Spleen (tissue), 11 donors: ENCODE data around the gene TARBP1. TPM values are rescaled to one million over a fixed set of nuclear protein-coding genes. Genes with fewer than 3 reads are reported as not detected.
"Not testable (repeated sequence)": the region's sequence is repeated elsewhere in the genome, so short reads cannot be mapped to it uniquely, and the experiment has no call there.

Experiments
- DNase-seq: peaks from one replicate; pipeline ENCODE4 v3.0.0-alpha.2; 2020
- H3K27ac ChIP-seq, 8 donors: fragments of 200-600 bp; sonication (generic) in 7 of 8; 1 replicate in 4 of 8; 2 replicates in 4 of 8; pipeline versions ENCODE4 v1.5.0 to v1.8.0; 2016 to 2021; ENCODE audit warnings: inconsistent platforms in 4 of 8, mild to moderate bottlenecking in 4 of 8, moderate library complexity in 1 of 8
- H3K27me3 ChIP-seq, 7 donors: fragments of 200-600 bp; sonication (generic) in 6 of 7; replicated peaks in 1 of 7; 1 replicate in 4 of 7; 2 replicates in 3 of 7; pipeline versions ENCODE4 v1.5.0 to v1.8.0; 2016 to 2021; ENCODE audit warnings: inconsistent platforms in 3 of 7, mild to moderate bottlenecking in 1 of 7
- H3K36me3 ChIP-seq, 6 donors: fragments of 200-600 bp; sonication (generic) in 5 of 6; 1 replicate in 4 of 6; 2 replicates in 2 of 6; pipeline versions ENCODE4 v1.5.0 to v1.8.0; 2016 to 2021; ENCODE audit warnings: inconsistent platforms in 2 of 6
- H3K4me1 ChIP-seq, 6 donors: fragments of 200-600 bp; sonication (generic) in 5 of 6; 1 replicate in 3 of 6; 2 replicates in 3 of 6; pipeline versions ENCODE4 v1.5.0 to v1.8.0; 2016 to 2021; ENCODE audit warnings: inconsistent platforms in 3 of 6
- H3K4me3 ChIP-seq, 8 donors: fragments of 200-600 bp; sonication (generic) in 7 of 8; 1 replicate in 4 of 8; 2 replicates in 4 of 8; pipeline versions ENCODE4 v1.5.0 to v1.8.0; 2016 to 2021; ENCODE audit warnings: inconsistent platforms in 4 of 8, mild to moderate bottlenecking in 4 of 8, moderate library complexity in 2 of 8
- H3K9me3 ChIP-seq, 8 donors: fragments of 200-600 bp; sonication (generic) in 7 of 8; 1 replicate in 4 of 8; 2 replicates in 4 of 8; pipeline versions ENCODE4 v1.5.0 to v1.8.0; 2016 to 2021; ENCODE audit warnings: inconsistent platforms in 4 of 8
- POLR2A ChIP-seq, 3 donors: fragments of 450-650 bp; IDR thresholded peaks; one replicate each; pipeline ENCODE4 v1.5.1; 2017; ENCODE audit warnings: antibody characterized with exemption in 3 of 3, mild to moderate bottlenecking in 1 of 3
- POLR2AphosphoS5 ChIP-seq, 3 donors: sonication (generic); formaldehyde crosslinking; IDR thresholded peaks; one replicate each; pipeline ENCODE4 v1.5.1; 2017; ENCODE audit warnings: antibody characterized with exemption in 3 of 3
- WGBS, 5 donors: extraction: QIAGEN DNeasy Blood & Tissue Kit in 3 of 5; methylation state at CpG; one replicate each; pipeline versions ENCODE4 v1.1.5 to v1.1.7; 2013 to 2018; 5-methylcytosine and 5-hydroxymethylcytosine counted together
- intact Hi-C: fragments of 100-400 bp; cut with DNase I; formaldehyde crosslinking; loops from one replicate; pipeline ENCODE4 v1.15.0; 2023; ENCODE audit warnings: low total_unique reads
- polyA plus RNA-seq, 3 donors: library from polyadenylated mRNA; stranded (reverse); fragments of 200-250 nt; gene quantifications; one replicate each; pipeline ENCODE4 v1.2.1, GENCODE V29; 2013
- total RNA-seq, 7 donors: library from RNA; depleted of rRNA in 3 of 7; stranded (reverse); fragments of >200 nt in 3 of 7; fragmentation: NEBNext Ultra II Directional in 4 of 7; extraction: Animal tissue kit (Norgen Biotek cat#: 25700) in 4 of 7; gene quantifications; one replicate each; pipeline versions ENCODE4 v1.1.0 to v1.2.1, GENCODE V29; 2016 to 2021
- TF ChIP-seq, protein P1 (sequence below), 11 experiments: fragments of 200-600 bp in 7 of 11; fragments of 450-650 bp in 4 of 11; sonication (generic) in 4 of 11; IDR thresholded peaks in 8 of 11; conservative IDR thresholded peaks in 3 of 11; 1 replicate in 7 of 11; 2 replicates in 4 of 11; pipeline versions ENCODE4 v1.4.0 to v1.8.0; 2016 to 2021; ENCODE audit warnings: antibody characterized with exemption in 11 of 11, inconsistent platforms in 4 of 11, mild to moderate bottlenecking in 1 of 11
- donor health status: healthy with polysubstance abuse.
- donor health status: DM: no; HTN: no; CAD: no; lungs with moderate emphysema.
- donor health status: DM: no; HTN: no; CAD: no.
- donor health status: Bipolar disorder and iron deficiency.
- donor health status: healthy.
- donor health status: DM: no; HTN: no; CAD: no.
- donor health status: DM: yes; HTN: yes; CAD: no.

TARBP1 gene
- total and polyA plus RNA-seq, 10 donors = 27.1 to 99.7 (median 40.3) TPM

DNA sequence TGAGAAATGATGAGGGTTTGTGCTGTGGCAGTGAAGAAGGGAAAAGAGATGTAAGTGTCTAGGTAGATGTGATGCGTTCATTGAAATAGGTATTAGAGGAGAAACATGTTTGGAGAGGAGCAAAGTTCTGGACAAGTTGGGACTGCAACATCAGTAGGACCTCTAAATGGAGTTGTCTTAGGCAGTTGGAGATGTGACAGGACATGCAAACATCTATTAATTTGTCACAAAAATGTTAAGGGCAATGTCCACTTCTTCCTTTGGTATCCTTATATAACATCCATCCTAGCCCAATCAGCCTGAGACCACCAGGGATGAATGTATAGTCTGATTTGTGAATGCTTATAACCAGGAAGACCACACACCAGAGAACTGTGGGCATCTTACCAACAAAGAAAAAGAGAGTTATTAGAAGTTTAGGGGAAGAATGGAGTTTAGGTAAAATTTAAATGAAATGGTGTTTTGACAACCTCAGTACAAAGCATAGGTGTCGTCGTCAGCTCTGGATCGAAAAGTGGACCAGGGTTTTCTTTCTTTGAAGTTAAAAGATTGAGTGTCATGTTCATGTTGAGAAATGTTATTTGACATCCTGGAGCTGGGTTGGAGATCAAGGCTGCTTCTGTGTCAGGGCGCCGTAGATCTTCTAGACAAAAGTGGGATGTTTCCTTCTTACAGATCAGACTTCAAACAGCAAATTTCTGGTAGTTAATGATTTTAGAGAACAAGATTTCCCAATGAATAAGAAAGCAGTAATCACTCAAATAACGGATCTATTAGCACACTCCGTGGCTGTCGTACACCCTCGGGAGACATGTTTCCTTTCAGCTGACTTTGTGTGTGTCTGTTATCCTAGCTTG is 97.1 kb downstream of the TARBP1 start:
- Histone ChIP-seq H3K9me3 (no peaks in the 10 kb centered on the region), H3K4me3 (no peak overlapping the region), H3K36me3 (peaks cover 0 to 83% (median 25%) of the 10 kb centered on the region in 6 donors), H3K27me3 (no peaks in the 10 kb centered on the region), H3K27ac (no peak overlapping the region), H3K4me1 (peaks cover 0 to 7% (median 0%) of the 10 kb centered on the region in 6 donors)
- no peak for DNase-seq
- WGBS, 5 donors = 78 to 92% (median 91%) methylated on average over 10 of the region's 10 CpGs
- TF ChIP-seq POLR2AphosphoS5 (IDR thresholded peaks at IDR 0.05) (no peak), POLR2A (IDR thresholded peaks at IDR 0.05) (no peak)
- TF ChIP-seq, protein P1, sequence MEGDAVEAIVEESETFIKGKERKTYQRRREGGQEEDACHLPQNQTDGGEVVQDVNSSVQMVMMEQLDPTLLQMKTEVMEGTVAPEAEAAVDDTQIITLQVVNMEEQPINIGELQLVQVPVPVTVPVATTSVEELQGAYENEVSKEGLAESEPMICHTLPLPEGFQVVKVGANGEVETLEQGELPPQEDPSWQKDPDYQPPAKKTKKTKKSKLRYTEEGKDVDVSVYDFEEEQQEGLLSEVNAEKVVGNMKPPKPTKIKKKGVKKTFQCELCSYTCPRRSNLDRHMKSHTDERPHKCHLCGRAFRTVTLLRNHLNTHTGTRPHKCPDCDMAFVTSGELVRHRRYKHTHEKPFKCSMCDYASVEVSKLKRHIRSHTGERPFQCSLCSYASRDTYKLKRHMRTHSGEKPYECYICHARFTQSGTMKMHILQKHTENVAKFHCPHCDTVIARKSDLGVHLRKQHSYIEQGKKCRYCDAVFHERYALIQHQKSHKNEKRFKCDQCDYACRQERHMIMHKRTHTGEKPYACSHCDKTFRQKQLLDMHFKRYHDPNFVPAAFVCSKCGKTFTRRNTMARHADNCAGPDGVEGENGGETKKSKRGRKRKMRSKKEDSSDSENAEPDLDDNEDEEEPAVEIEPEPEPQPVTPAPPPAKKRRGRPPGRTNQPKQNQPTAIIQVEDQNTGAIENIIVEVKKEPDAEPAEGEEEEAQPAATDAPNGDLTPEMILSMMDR (IDR thresholded peaks at IDR 0.05 in 8 of 11, conservative IDR thresholded peaks at IDR 0.05 in 3 of 11) = no peak
- intact Hi-C loops = no loop called here

DNA sequence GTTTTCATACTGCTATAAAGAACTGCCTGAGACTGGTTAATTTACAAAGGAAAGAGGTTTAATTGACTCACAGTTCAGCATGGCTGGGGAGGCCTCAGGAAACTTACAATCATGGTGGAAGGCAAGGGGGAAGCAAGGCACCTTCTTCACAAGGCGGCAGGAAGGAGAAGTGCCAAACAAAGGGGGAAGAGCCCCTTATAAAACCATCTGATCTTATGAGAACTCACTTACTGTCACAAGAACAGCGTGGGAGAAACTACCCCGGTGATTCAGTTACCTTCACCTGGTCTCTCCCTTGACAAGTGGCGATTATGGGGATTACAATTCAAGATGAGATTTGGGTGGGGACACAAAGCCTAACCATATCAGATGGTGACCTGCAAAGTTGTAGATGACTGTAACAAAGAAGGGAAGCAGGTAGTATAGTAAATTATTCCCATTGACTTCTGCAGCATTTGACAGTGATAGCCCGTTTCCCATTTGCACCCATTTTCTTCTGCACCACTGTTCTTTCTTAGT is 99.3 kb downstream of the TARBP1 start:
- intact Hi-C loops, H3K27ac ChIP-seq, H3K9me3 ChIP-seq, H3K4me3 ChIP-seq, H3K27me3 ChIP-seq, DNase-seq: not testable (repeated sequence)
- WGBS, 5 donors = 91 to 100% (median 93%) methylated on average over 5 of the region's 5 CpGs
- Histone ChIP-seq H3K4me1 (peaks cover 10 to 30% (median 17%) of the 10 kb centered on the region in 6 donors), H3K36me3 (peaks cover 0 to 90% (median 35%) of the 10 kb centered on the region in 6 donors)

DNA sequence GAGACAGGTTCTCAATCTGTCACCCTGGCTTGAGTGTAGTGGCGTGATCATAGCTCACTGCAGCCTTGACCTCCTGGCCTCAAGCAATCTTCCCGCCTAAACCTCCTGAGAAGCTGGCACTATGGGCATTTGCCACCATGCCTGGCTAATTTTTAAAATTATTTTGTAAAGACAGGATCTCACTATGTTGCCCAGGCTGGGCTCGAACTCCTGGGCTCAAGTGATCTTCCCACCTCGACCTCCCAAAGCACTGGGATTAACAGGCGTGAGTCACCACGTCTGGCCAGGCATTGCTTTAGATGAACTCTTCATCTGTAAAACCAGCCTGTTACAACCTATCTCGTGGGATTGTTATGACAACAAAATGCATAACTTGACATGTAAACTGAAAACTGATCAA is 103.3 kb downstream of the TARBP1 start:
- Histone ChIP-seq H3K4me1 (peaks cover 21 to 53% (median 33%) of the 10 kb centered on the region in 6 donors), H3K27ac (no peak overlapping the region), H3K27me3 (no peaks in the 10 kb centered on the region), H3K36me3 (peaks cover 0 to 57% (median 31%) of the 10 kb centered on the region in 6 donors), H3K9me3 (no peaks in the 10 kb centered on the region), H3K4me3 (no peak overlapping the region)
- 90 to 98% (median 93%) methylated on average over 7 of the region's 7 CpGs for WGBS, 5 donors
- TF ChIP-seq, protein P1 (IDR thresholded peaks at IDR 0.05 in 8 of 11, conservative IDR thresholded peaks at IDR 0.05 in 3 of 11) = no peak
- no peak for TF ChIP-seq POLR2A (IDR thresholded peaks at IDR 0.05)
- TF ChIP-seq POLR2AphosphoS5 (IDR thresholded peaks at IDR 0.05) = no peak
- intact Hi-C loops = no loop called here
- no peak for DNase-seq

DNA sequence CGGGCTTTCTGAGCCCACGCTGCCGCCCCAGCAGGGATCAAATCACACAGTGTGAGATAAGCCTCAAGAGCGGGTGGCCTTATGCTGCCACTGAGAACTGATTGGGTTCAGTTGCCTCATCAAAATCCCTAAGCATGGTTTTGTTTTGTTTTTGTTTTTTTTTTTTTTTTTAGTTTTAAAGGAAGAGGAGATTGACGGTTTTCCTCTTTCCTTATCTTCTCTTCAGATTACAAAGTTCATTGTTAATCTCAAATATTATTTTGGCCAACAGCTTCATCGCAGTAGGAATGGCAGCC is 105.1 kb downstream of the TARBP1 start:
- H3K36me3 ChIP-seq = peaks cover 0 to 40% (median 24%) of the 10 kb centered on the region in 6 donors
- DNase-seq = no peak
- 4 to 7% (median 6%) methylated on average over 6 of the region's 6 CpGs for WGBS, 5 donors
- TF ChIP-seq, protein P1 (IDR thresholded peaks at IDR 0.05 in 8 of 11, conservative IDR thresholded peaks at IDR 0.05 in 3 of 11) = no peak
- TF ChIP-seq POLR2A (IDR thresholded peaks at IDR 0.05) = no peak
- TF ChIP-seq POLR2AphosphoS5 (IDR thresholded peaks at IDR 0.05) = no peak
- intact Hi-C loops = no loop called here
- H3K9me3 ChIP-seq = no peaks in the 10 kb centered on the region
- no peaks in the 10 kb centered on the region for H3K27me3 ChIP-seq
- H3K27ac ChIP-seq = peak overlapping the region; percentile 93 to 99 (median 98)
- H3K4me1 ChIP-seq = peaks cover 21 to 53% (median 33%) of the 10 kb centered on the region in 6 donors
- H3K4me3 ChIP-seq = peak overlapping the region; percentile 57 to 87 (median 64)
